ENCODE data around the gene ATP2B1. TPM values are rescaled to one million over a fixed set of nuclear protein-coding genes. Genes with fewer than 3 reads are reported as not detected.
"Not testable (repeated sequence)": the region's sequence is repeated elsewhere in the genome, so short reads cannot be mapped to it uniquely, and the experiment has no call there.

The ATP2B1 gene
- total RNA-seq, 2 experiments from 2014 or later, result 25.3 to 26.5 TPM

GRCh38 chr12:89700191-89700810 is 8.3 kb downstream of the ATP2B1 start:
- H3K27ac Mint-ChIP-seq, result no peak overlapping the region
- H3K4me3 Mint-ChIP-seq, result no peak overlapping the region
- DNase-seq, result no peak
- ATAC-seq, result no peak
- H3K27me3 Mint-ChIP-seq (ENCODE audit: low read depth), result no peaks in the 10 kb centered on the region
- H3K36me3 Mint-ChIP-seq (ENCODE audit: low read depth), result no peaks in the 10 kb centered on the region
- ChIA-PET POLR2A (no interaction called here), CTCF (no interaction called here)
- H3K9me3 Mint-ChIP-seq (ENCODE audit: insufficient read depth), result no peaks in the 10 kb centered on the region
- H3K4me1 Mint-ChIP-seq (ENCODE audit: low read depth), result peaks cover 6% of the 10 kb centered on the region

GRCh38 chr12:89698607-89699006 is 10.0 kb downstream of the ATP2B1 start:
- ATAC-seq (no peak), DNase-seq (no peak)
- CTCF ChIA-PET, result no interaction called here
- Mint-ChIP-seq H3K36me3 (ENCODE audit: low read depth) (no peaks in the 10 kb centered on the region), H3K4me1 (ENCODE audit: low read depth) (peaks cover 3% of the 10 kb centered on the region), H3K9me3 (ENCODE audit: insufficient read depth) (no peaks in the 10 kb centered on the region), H3K4me3 (no peak overlapping the region), H3K27ac (no peak overlapping the region), H3K27me3 (ENCODE audit: low read depth) (no peaks in the 10 kb centered on the region)
- POLR2A ChIA-PET, result no interaction called here

GRCh38 chr12:89697728-89698127 is 10.9 kb downstream of the ATP2B1 start:
- CTCF ChIA-PET; H3K4me3 Mint-ChIP-seq; H3K27ac Mint-ChIP-seq; H3K9me3 Mint-ChIP-seq (ENCODE audit: insufficient read depth); POLR2A ChIA-PET; H3K4me1 Mint-ChIP-seq (ENCODE audit: low read depth); H3K27me3 Mint-ChIP-seq (ENCODE audit: low read depth); H3K36me3 Mint-ChIP-seq (ENCODE audit: low read depth); DNase-seq; ATAC-seq: not testable (repeated sequence)

GRCh38 chr12:89697296-89697695 is 11.3 kb downstream of the ATP2B1 start:
- no peaks in the 10 kb centered on the region for H3K4me1 Mint-ChIP-seq (ENCODE audit: low read depth)
- H3K9me3 Mint-ChIP-seq (ENCODE audit: insufficient read depth), result no peaks in the 10 kb centered on the region
- POLR2A ChIA-PET, result no interaction called here
- no peak overlapping the region for H3K4me3 Mint-ChIP-seq
- CTCF ChIA-PET, result no interaction called here
- H3K27ac Mint-ChIP-seq, result no peak overlapping the region
- no peaks in the 10 kb centered on the region for H3K36me3 Mint-ChIP-seq (ENCODE audit: low read depth)
- ATAC-seq (no peak), DNase-seq (no peak)
- no peaks in the 10 kb centered on the region for H3K27me3 Mint-ChIP-seq (ENCODE audit: low read depth)

GRCh38 chr12:89695830-89696229 is 12.8 kb downstream of the ATP2B1 start:
- H3K4me1 Mint-ChIP-seq (ENCODE audit: low read depth), result no peaks in the 10 kb centered on the region
- DNase-seq (no peak), ATAC-seq (no peak)
- POLR2A ChIA-PET, result no interaction called here
- no peak overlapping the region for H3K27ac Mint-ChIP-seq
- no peaks in the 10 kb centered on the region for H3K9me3 Mint-ChIP-seq (ENCODE audit: insufficient read depth)
- peaks cover 2% of the 10 kb centered on the region for H3K36me3 Mint-ChIP-seq (ENCODE audit: low read depth)
- H3K4me3 Mint-ChIP-seq, result no peak overlapping the region
- CTCF ChIA-PET, result no interaction called here
- no peaks in the 10 kb centered on the region for H3K27me3 Mint-ChIP-seq (ENCODE audit: low read depth)

- H3K27me3 Mint-ChIP-seq (ENCODE audit: low read depth), result no peaks in the 10 kb centered on the region
- H3K36me3 Mint-ChIP-seq (ENCODE audit: low read depth), result peaks cover 2% of the 10 kb centered on the region
- DNase-seq (no peak), ATAC-seq (no peak)
- POLR2A ChIA-PET, result no interaction called here
- CTCF ChIA-PET, result no interaction called here
- H3K27ac Mint-ChIP-seq, result no peak overlapping the region
- H3K9me3 Mint-ChIP-seq (ENCODE audit: insufficient read depth), result no peaks in the 10 kb centered on the region
- H3K4me3 Mint-ChIP-seq, result no peak overlapping the region
- no peaks in the 10 kb centered on the region for H3K4me1 Mint-ChIP-seq (ENCODE audit: low read depth)
Observed at GRCh38 chr12:89695100-89695499, 13.5 kb downstream of the ATP2B1 start.

GRCh38 chr12:89694542-89694941 is 14.1 kb downstream of the ATP2B1 start:
- Mint-ChIP-seq H3K36me3 (ENCODE audit: low read depth) (peaks cover 2% of the 10 kb centered on the region), H3K9me3 (ENCODE audit: insufficient read depth) (no peaks in the 10 kb centered on the region), H3K4me3 (no peak overlapping the region), H3K4me1 (ENCODE audit: low read depth) (no peaks in the 10 kb centered on the region), H3K27ac (no peak overlapping the region), H3K27me3 (ENCODE audit: low read depth) (no peaks in the 10 kb centered on the region)
- CTCF ChIA-PET, result interaction anchor here (0.8 kb wide), 1 partner anchor 9 kb away, joined by 3 read pairs; no protein-coding TSS in a partner anchor
- POLR2A ChIA-PET, result no interaction called here
- DNase-seq, result no peak
- no peak for ATAC-seq

GRCh38 chr12:89693639-89694202 is 14.9 kb downstream of the ATP2B1 start:
- Mint-ChIP-seq H3K36me3 (ENCODE audit: low read depth) (peaks cover 2% of the 10 kb centered on the region), H3K9me3 (ENCODE audit: insufficient read depth) (no peaks in the 10 kb centered on the region), H3K27ac (no peak overlapping the region), H3K27me3 (ENCODE audit: low read depth) (no peaks in the 10 kb centered on the region), H3K4me1 (ENCODE audit: low read depth) (no peaks in the 10 kb centered on the region), H3K4me3 (no peak overlapping the region)
- CTCF ChIA-PET, result interaction anchor here (0.8 to 0.9 kb wide), 2 partner anchors 9 to 151 kb away, joined by 3 read pairs; no protein-coding TSS in a partner anchor
- DNase-seq (no peak), ATAC-seq (no peak)
- POLR2A ChIA-PET, result no interaction called here

- DNase-seq (no peak), ATAC-seq (no peak)
- Mint-ChIP-seq H3K4me3 (no peak overlapping the region), H3K27me3 (ENCODE audit: low read depth) (no peaks in the 10 kb centered on the region), H3K36me3 (ENCODE audit: low read depth) (peaks cover 2% of the 10 kb centered on the region), H3K4me1 (ENCODE audit: low read depth) (no peaks in the 10 kb centered on the region), H3K27ac (no peak overlapping the region), H3K9me3 (ENCODE audit: insufficient read depth) (no peaks in the 10 kb centered on the region)
- CTCF ChIA-PET, result no interaction called here
- POLR2A ChIA-PET, result no interaction called here
Observed at GRCh38 chr12:89692439-89692838, 16.2 kb downstream of the ATP2B1 start.

- Mint-ChIP-seq H3K9me3 (ENCODE audit: insufficient read depth) (no peaks in the 10 kb centered on the region), H3K4me1 (ENCODE audit: low read depth) (no peaks in the 10 kb centered on the region), H3K4me3 (no peak overlapping the region), H3K27me3 (ENCODE audit: low read depth) (no peaks in the 10 kb centered on the region), H3K27ac (no peak overlapping the region), H3K36me3 (ENCODE audit: low read depth) (peaks cover 2% of the 10 kb centered on the region)
- no peak for DNase-seq
- ChIA-PET POLR2A (no interaction called here), CTCF (no interaction called here)
- no peak for ATAC-seq
Observed at GRCh38 chr12:89691659-89692058, 17.0 kb downstream of the ATP2B1 start.

GRCh38 chr12:89690925-89691324 is 17.7 kb downstream of the ATP2B1 start:
- POLR2A ChIA-PET, result no interaction called here
- ATAC-seq (no peak), DNase-seq (no peak)
- Mint-ChIP-seq H3K27ac (no peak overlapping the region), H3K27me3 (ENCODE audit: low read depth) (no peaks in the 10 kb centered on the region), H3K9me3 (ENCODE audit: insufficient read depth) (no peaks in the 10 kb centered on the region), H3K4me3 (no peak overlapping the region), H3K36me3 (ENCODE audit: low read depth) (peaks cover 4% of the 10 kb centered on the region), H3K4me1 (ENCODE audit: low read depth) (no peaks in the 10 kb centered on the region)
- CTCF ChIA-PET, result no interaction called here

- Mint-ChIP-seq H3K9me3 (ENCODE audit: insufficient read depth) (no peaks in the 10 kb centered on the region), H3K4me3 (no peak overlapping the region), H3K36me3 (ENCODE audit: low read depth) (peaks cover 7% of the 10 kb centered on the region), H3K27ac (no peak overlapping the region), H3K27me3 (ENCODE audit: low read depth) (no peaks in the 10 kb centered on the region), H3K4me1 (ENCODE audit: low read depth) (no peaks in the 10 kb centered on the region)
- DNase-seq, result no peak
- ATAC-seq, result no peak
- POLR2A ChIA-PET, result no interaction called here
- CTCF ChIA-PET, result interaction anchor here (1.1 kb wide), 1 partner anchor 8 kb away, joined by 3 read pairs; no protein-coding TSS in a partner anchor
Observed at GRCh38 chr12:89689306-89689705, 19.3 kb downstream of the ATP2B1 start.

- Mint-ChIP-seq H3K4me1 (ENCODE audit: low read depth) (no peaks in the 10 kb centered on the region), H3K4me3 (no peak overlapping the region), H3K36me3 (ENCODE audit: low read depth) (peaks cover 27% of the 10 kb centered on the region), H3K27ac (no peak overlapping the region), H3K9me3 (ENCODE audit: insufficient read depth) (peaks cover 20% of the 10 kb centered on the region), H3K27me3 (ENCODE audit: low read depth) (no peaks in the 10 kb centered on the region)
- DNase-seq (no peak), ATAC-seq (no peak)
- POLR2A ChIA-PET, result no interaction called here
- CTCF ChIA-PET, result no interaction called here
Observed at GRCh38 chr12:89686311-89686710, 22.3 kb downstream of the ATP2B1 start.

Data from activated CD8-positive, alpha-beta T cell treated with anti-CD3 and anti-CD28 coated beads, Interleukin-2, amount 10 ng/mL, durations not matched to agents 7 days and 5 days (primary cell).